Epithelial cell of proximal tubule (primary cell): ENCODE results near the gene STH. TPM values are rescaled to one million over a fixed set of nuclear protein-coding genes. Genes with fewer than 3 reads are reported as not detected.

Experiments
- DNase-seq: peaks from one replicate; pipeline ENCODE4 v3.0.0-alpha.2; 2011; ENCODE audit warnings: low read depth
- H3K4me3 ChIP-seq: 2 replicates; pipeline ENCODE4 v1.5.1; 2011; ENCODE audit warnings: low read depth, mild to moderate bottlenecking, low read length
- total RNA-seq: library from RNA; depleted of rRNA; stranded (reverse); fragments of >200 nt; gene quantifications from 2 replicates; pipeline ENCODE4 v1.2.3, GENCODE V29; 2015
- TF ChIP-seq, protein P1 (sequence below): conservative IDR thresholded peaks from 2 replicates; pipeline ENCODE4 v1.5.1; 2012; ENCODE audit warnings: low read depth, mild to moderate bottlenecking, low read length

STH gene
- total RNA-seq, 1 donor from 2014 or later = not detected

GRCh38 chr17:46037722-46038255, 38.7 kb downstream of the STH start:
- TF ChIP-seq, protein P1, sequence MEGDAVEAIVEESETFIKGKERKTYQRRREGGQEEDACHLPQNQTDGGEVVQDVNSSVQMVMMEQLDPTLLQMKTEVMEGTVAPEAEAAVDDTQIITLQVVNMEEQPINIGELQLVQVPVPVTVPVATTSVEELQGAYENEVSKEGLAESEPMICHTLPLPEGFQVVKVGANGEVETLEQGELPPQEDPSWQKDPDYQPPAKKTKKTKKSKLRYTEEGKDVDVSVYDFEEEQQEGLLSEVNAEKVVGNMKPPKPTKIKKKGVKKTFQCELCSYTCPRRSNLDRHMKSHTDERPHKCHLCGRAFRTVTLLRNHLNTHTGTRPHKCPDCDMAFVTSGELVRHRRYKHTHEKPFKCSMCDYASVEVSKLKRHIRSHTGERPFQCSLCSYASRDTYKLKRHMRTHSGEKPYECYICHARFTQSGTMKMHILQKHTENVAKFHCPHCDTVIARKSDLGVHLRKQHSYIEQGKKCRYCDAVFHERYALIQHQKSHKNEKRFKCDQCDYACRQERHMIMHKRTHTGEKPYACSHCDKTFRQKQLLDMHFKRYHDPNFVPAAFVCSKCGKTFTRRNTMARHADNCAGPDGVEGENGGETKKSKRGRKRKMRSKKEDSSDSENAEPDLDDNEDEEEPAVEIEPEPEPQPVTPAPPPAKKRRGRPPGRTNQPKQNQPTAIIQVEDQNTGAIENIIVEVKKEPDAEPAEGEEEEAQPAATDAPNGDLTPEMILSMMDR = no peak
- no peak for DNase-seq
- H3K4me3 ChIP-seq = no peak overlapping the region

DNA sequence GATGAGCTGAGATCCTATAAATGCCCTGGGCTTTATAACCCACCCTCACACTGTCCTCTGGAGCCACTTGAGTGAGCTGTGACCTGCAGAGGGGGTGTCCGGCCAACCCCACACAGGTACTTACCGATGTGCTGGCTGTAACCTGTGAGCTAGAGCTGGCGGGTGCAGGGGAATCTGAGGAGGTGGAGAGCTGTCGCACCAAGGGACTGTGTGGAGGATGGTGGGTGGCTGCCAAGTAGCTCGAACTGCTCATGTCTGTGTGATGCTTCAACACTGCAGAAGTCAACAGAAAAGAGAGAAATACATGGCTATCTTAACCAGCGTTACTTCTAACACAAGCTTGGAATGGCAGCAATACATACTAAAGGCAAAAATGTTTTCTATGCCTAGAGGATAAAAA, 39.4 kb downstream of the STH start:
- TF ChIP-seq, protein P1 = no peak
- DNase-seq = no peak
- no peak overlapping the region for H3K4me3 ChIP-seq

DNA sequence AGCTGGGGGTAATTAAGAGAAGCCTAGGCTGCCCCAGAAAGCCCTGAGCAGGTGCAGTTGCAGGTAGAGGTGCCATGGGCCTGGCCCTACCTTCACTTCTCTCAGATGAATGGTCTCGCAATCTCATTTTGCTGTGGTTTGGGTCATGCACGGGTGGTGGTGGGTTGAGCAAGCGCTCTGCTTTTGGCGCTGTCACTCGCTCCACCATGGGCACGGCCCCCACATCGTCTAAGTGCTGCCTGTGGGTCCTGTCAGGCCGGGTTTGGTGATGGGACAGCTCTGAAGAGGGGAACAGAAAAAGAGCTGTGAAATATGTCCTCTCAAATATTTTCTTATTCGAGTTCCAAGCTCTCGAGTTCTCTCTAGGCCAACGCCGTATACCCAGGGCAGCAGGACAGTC, 39.9 kb downstream of the STH start:
- TF ChIP-seq, protein P1 = no peak
- DNase-seq = no peak
- no peak overlapping the region for H3K4me3 ChIP-seq

- DNase-seq = no peak
- no peak overlapping the region for H3K4me3 ChIP-seq
- TF ChIP-seq, protein P1 = no peak
These were observed 40.6 kb downstream of the STH start for GRCh38 chr17:46039592-46040186.

DNA sequence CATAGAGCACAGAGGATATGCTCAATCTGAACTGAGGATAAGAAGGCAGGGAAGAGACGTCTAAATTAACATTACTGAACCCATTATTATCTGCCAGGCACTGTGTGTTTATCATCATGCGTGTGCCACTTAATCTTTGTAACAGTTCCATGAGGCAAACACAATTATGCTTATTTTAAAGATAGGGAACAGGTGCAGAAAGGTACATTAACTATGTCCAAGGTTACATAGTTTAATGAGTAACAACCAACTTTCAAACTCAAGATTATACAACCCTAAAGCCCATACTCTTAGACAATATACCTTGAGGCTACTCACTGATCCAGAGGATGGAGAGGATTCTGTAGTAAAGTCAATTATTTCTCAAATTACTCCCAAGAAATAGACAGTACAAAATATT, 43.2 kb downstream of the STH start:
- DNase-seq = no peak
- no peak overlapping the region for H3K4me3 ChIP-seq
- TF ChIP-seq, protein P1 = no peak

GRCh38 chr17:46042925-46043324, 43.9 kb downstream of the STH start:
- TF ChIP-seq, protein P1 = no peak
- DNase-seq = no peak
- no peak overlapping the region for H3K4me3 ChIP-seq

- no peak for DNase-seq
- no peak overlapping the region for H3K4me3 ChIP-seq
- TF ChIP-seq, protein P1 = no peak
These were observed 44.6 kb downstream of the STH start for GRCh38 chr17:46043606-46044005.
